Activated CD4-positive, CD25-positive, alpha-beta regulatory T cell treated with anti-CD3 and anti-CD28 coated beads, Interleukin-2, amount 50 U/mL, for 16 hours (primary cell): ENCODE measurements around the gene IPO5.
"Not testable (repeated sequence)": the region's sequence is repeated elsewhere in the genome, so short reads cannot be mapped to it uniquely, and the experiment has no call there.

Source experiments
- DNase-seq: peaks from one replicate; pipeline ENCODE4 v3.0.0-alpha.2; 2020; ENCODE audit warnings: low read depth, low spot score

IPO5 gene

GRCh38 chr13:98014766-98015165, 61.3 kb downstream of the IPO5 start:
- no peak for DNase-seq

GRCh38 chr13:98018293-98018692, 64.8 kb downstream of the IPO5 start:
- DNase-seq: no peak

GRCh38 chr13:98019186-98019585, 65.7 kb downstream of the IPO5 start:
- DNase-seq: no peak

- no peak for DNase-seq
Measured at GRCh38 chr13:98020271-98020670, 66.8 kb downstream of the IPO5 start.

- no peak for DNase-seq
Measured at GRCh38 chr13:98022210-98022609, 68.7 kb downstream of the IPO5 start.

GRCh38 chr13:98025480-98026025, 72.1 kb downstream of the IPO5 start:
- DNase-seq: no peak

- DNase-seq: no peak
Measured at GRCh38 chr13:98026457-98026857, 73.0 kb downstream of the IPO5 start.

GRCh38 chr13:98032168-98032567, 78.7 kb downstream of the IPO5 start:
- no peak for DNase-seq

GRCh38 chr13:98033277-98034247, 80.1 kb downstream of the IPO5 start:
- no peak for DNase-seq

GRCh38 chr13:98035373-98035772, 81.9 kb downstream of the IPO5 start:
- no peak for DNase-seq

GRCh38 chr13:98036564-98037302, 83.3 kb downstream of the IPO5 start:
- not testable (repeated sequence) for DNase-seq

GRCh38 chr13:98039261-98039660, 85.8 kb downstream of the IPO5 start:
- DNase-seq: no peak

- DNase-seq: no peak
Measured at GRCh38 chr13:98039964-98040363, 86.5 kb downstream of the IPO5 start.

- DNase-seq: no peak
Measured at GRCh38 chr13:98041081-98041820, 87.8 kb downstream of the IPO5 start.

- DNase-seq: no peak
Measured at GRCh38 chr13:98044301-98044700, 90.8 kb downstream of the IPO5 start.

- DNase-seq: not testable (repeated sequence)
Measured at GRCh38 chr13:98047785-98048184, 94.3 kb downstream of the IPO5 start.

GRCh38 chr13:98048265-98048664, 94.8 kb downstream of the IPO5 start:
- no peak for DNase-seq

GRCh38 chr13:98050041-98050466, 96.6 kb downstream of the IPO5 start:
- no peak for DNase-seq

GRCh38 chr13:98052412-98052811, 98.9 kb downstream of the IPO5 start:
- no peak for DNase-seq

GRCh38 chr13:98054301-98054700, 100.8 kb downstream of the IPO5 start:
- DNase-seq: no peak

- no peak for DNase-seq
Measured at GRCh38 chr13:98055623-98056022, 102.1 kb downstream of the IPO5 start.
